Stimulated activated CD4-positive, alpha-beta T cell treated with anti-CD3 and anti-CD28 coated beads, Interleukin-15, amount 100 ng/mL, for 48 hours (primary cell): ENCODE results near the gene HOXA5.

Experiments used
- DNase-seq, 2 donors: peaks; one replicate each; pipeline ENCODE4 v3.0.0-alpha.2; 2020; ENCODE audit warnings: low read depth in 2 of 2

Gene HOXA5

GRCh38 chr7:27182861-27183681, 39.6 kb upstream of the HOXA5 start:
- DNase-seq: no peak

GRCh38 chr7:27182285-27182841, 38.9 kb upstream of the HOXA5 start:
- no peak for DNase-seq

DNA sequence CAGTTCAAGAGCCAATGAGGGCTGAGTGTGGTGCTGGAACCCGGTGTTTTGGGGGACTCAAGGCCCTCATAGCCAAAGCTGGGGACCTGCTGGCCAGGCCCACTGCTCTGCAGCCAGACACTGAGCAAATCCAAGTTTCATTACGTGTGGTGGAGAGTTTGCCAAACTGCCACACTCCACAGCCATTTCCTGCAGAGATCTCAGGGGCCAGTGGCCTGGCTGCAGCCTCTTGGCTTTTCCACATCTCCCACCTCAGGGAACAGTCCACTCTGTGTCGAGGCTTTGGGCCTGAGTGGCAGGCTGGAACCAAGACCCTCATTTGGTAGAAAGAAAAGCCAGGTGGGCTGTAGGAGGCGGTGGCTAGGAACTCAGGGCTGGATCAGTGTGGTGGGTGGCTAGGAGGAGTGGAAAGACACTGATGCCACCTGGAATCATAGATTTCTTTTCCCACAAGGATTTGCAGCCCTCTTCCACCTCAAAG, 38.4 kb upstream of the HOXA5 start:
- no peak for DNase-seq

DNA sequence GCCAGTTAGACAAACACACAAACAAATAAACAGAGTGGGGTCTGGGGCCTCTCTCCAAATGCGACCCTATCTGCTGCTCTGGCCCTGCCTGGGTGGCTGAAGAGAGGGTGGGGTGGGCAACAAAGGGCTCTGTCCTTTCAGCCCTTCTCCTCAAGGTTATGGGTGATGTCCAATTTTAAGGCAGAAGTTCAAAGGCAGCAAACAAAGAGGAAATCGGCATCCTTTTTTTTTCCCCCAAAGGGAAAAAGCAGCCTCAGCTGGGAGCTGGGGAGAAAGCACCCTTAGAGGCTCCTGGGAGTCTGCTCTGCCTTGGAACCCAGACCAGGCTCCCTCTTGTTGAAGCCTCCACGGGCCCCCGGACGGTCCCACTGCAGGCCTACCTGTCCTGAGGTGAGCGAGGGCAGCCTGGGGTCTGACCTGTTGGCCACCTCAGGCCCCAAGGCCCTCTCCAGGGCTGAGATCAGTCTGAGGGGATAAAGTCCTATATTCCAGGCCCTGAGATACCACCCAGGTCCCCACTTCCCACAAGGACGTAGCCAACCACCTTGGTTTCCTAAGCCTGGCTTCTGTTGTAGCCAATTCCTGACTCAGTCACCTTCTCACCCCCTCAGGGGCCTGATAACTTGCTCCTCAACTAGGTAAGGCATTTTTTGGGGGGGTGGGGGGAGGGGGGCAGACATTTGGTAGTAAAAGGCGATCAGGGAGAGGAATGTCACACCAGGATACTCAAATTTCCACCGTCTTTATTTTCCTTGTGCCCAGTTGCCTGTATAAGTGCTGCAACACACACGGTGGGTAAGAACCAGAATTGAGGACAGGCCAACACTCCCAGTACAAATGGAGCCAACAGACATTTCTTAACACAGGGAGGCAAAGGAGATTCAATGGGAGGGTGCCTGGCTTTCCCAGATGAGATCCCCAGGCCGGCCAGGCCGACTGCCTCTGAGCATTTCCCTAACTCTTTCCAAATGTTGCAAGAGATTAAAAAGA, 37.2 kb upstream of the HOXA5 start:
- no peak for DNase-seq

DNA sequence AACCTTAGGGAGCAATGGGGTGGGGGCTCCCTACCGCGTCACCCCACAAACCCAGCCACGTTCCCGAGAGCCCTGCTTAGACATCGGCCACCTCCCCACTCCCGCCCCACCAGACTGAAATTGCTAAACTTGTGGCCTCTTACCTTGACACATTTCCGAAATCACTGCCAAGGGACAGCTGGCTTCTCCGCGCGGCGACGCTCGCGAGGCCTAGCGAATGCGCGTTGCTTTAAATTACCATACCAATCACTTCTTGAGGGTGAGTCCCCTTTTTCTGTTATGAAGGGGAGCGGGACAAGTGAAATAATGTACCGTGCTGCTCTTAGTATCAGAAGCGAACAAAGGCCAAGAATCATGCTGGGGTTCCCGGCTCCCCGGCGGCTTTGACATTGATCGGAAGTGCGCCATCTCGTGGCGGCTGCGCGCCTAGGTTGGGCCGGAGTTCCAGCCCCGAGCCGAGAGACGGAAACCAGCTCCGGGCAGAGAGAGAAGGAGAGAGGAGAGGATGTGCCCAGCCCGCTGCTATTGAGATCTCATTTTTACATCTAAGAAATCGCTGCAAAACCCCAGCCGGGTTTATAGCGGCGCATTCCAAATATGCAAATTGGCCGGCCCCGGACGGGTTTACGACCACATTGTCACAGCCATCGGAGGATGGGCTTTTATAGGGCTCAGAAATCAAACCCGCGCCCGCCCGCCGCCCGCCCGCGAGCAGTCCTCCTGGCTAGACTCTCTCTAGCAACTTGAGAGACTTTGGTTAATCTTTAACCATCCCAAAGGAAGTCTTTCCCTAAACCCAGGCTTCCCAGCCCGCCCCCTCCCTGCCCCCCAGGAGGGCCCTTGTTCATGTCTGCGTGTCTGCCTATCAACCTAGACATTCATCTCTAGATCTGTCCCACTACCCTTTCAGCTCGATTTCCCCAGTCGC, 36.3 kb upstream of the HOXA5 start:
- peak in 1 of 2 donors; percentile 47 for DNase-seq

DNA sequence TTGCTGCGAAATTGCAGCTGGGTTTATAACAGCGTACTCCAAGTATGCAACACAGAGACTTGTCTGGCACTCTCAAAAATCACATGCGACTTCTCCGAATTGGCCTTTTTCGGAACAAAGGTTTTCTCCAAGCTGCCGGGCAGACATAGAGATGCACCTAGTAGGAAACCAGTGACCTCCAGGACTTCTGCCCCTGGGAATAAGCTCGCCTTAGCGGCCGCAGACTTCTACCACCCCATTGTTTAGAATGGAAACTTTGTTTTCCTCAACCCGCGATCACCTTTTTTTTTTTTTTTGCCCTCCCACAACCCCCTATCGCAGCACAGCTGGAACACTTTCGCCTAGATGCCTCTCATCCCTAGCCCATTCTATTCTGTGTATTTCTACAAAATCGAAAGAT, 35.5 kb upstream of the HOXA5 start:
- DNase-seq: no peak

DNA sequence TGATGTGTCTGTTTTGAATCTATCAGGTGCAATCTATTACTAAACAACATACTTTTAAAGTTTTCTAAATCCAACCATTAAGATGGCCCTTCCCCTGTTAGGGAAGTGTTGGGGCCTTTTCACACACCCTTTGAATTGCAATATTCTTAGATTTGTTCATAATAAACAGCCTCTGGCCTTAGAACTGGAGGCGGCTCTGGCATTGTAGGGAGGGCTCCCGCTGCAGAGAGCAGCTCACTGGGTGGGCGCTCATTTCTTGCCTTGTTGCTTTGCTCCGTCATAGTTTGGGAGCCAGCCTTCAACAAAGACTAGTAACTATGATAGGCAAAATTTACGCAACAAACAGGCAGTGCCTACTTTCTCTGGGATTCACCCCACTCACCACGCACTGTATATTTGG, 34.9 kb upstream of the HOXA5 start:
- DNase-seq: no peak

DNA sequence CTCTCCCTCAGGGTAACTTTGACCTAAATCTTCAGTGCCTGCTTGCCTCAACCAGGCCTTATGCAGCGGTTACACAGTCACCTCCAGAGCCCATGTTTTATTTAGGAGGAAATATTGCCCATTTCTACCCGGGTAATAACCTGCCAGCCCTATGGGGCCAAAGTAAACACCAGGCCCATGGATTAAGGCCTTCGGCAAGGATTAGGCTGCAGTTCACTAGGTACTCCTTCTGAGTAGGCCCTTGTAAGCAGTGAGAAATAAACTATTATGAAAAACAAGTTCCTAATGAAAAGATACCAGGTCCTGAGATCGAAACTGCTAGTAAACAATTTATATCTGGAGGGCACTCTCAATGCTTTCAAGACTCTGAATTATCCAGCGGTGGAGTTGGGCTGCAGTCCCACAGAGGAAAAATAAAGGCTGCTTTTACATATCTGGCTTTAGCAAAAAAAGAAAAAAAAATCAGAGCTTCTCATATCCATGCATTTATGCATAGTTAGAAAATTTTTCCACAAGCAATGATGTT, 34.4 kb upstream of the HOXA5 start:
- no peak for DNase-seq

- DNase-seq: no peak
Measured at GRCh38 chr7:27176962-27177794, 33.7 kb upstream of the HOXA5 start.

DNA sequence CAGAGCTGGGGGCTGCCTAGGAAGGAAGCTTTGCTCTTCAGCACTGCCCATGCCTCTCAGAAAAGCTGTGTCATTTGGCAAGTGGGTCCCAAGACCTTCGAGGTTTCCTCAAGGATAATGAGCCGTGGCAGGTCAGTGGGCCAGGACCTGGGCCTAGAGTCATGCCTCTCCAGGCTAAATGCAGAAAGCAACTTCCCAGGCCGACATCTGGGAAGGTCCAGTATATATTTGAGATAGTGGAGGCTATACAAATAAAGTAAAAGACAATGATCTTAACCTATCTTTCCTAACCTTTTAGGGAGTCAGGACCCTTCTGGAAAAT, 33.0 kb upstream of the HOXA5 start:
- DNase-seq: no peak

- DNase-seq: no peak
Measured at GRCh38 chr7:27175626-27176523, 32.4 kb upstream of the HOXA5 start.

DNA sequence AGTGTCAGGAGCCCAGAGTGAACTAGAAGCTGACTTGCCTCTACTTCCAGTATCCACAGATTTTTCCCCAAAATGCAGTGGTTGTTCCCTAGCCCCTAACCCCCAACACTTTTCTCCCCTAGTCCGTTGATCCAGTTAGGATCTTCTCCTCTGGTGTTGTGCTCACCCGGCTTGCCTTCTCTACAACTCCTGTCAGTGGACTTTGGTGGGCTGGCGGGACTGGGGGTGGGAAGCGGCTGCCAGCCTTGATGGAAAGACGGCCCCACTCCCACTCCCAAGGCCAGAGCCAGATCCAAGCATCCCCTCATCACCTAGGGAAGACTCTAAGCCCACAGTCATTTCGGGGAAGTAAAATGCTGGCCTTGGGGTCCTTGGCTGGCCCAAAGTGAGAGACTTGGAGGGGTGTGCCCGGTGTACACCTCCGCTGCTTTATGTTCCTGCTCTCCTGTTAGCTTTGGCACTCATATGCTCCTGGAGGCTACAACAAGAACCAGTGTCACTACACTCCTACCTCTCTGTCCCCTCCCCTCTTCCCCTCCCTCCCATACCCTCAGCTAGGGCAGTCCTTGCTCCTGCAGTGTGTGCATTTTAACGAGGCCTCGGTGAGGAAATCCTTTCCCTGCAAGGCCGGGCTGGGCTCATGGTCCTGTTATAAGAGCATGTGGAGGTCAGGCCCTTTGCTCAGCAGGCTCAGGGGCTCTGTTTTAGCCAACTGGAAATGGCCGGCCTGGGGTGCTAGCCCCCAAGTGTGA, 31.6 kb upstream of the HOXA5 start:
- no peak for DNase-seq

DNA sequence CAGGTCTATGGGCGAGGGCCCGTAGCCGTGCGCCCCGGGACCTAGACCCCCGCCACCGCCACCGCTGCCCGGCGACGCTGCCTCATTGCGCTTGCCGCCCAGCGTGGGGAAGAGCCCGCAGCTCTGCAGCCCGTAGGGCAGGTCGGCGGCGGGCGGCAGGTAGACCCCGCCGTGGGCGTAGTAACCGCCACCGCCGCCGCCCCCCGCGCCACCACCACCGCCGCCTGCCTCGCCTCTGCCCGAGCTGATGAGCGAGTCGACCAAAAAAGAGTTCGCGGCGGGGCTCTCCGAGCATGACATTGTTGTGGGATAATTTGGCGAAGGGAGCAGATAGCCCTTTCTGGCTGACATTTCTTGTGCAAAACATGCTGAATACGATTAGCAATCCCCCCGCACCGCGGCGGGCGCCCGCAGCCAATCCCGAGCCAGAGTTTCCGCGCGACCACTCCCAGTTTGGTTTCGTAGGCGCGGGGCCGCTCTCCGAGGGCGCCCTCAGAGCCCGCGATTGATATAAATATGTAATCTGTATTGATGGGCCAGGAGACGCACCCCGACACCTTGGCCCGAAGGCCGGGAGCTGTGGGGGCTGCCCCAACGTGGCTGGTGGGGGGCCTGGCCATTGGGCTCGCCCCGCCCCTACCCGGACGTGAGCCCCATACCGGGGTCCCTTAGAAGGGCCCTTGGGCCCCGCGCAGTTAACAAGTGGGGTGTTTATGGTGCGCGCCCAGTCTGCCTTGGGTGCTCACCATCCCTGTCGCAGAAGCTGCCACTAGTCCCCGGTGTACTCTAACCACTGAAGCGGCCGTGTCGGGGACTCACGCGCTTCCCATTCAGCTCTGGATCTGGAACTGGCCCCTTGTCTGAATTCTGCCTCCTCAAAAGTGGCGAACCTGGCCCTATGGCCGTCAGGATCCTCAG, 30.7 kb upstream of the HOXA5 start, which contains the start of gene HOXA10:
Gene HOXA10 (minus strand): TSS at position 365 of the 918 bp plus-strand sequence. CDS start 14 bp downstream, at position 351.
- DNase-seq: no peak

- no peak for DNase-seq
Measured at GRCh38 chr7:27173511-27173955, 30.1 kb upstream of the HOXA5 start.

DNA sequence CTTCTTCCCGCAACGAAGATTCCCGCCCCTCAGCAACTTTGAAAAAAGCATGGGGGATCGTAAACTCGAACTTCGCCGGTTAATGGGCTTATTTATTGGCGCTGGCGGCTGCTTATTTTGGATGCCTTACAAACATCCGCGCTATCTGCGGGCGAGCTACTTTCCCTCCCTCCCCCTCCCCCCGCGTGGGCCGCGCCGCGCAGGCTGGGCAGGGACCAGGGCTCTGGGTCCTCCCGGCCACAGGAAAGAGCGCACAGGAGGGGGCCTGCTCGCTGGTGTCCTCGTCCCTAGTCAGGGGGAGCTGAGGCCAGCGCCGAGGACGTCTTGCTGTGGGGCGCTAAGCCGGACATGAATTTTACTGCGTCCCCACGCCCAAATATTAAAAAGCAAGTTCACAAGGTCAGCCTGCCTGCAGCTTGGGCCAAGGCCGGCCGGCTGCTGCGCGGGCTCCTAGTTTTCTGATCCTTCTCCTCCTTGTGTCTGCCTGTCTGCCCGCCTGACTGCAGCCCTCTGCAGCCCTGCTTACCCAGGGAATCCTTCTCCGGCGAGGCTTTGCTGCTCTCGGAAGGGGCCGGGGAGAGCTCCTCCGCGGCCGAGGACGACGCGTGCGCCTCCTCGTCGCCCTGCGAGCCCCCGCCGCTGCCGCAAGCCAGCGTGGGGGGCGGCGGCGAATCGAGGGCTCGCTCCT, 29.5 kb upstream of the HOXA5 start:
- no peak for DNase-seq

GRCh38 chr7:27172315-27172774, 28.9 kb upstream of the HOXA5 start:
- no peak for DNase-seq
